HG02798 (cell line): ENCODE data around the gene GP9.

Experiments used
- ATAC-seq: cut with Tn5 transposase; IDR thresholded peaks from one replicate; pipeline ENCODE4 v1.9.1; 2021; ENCODE audit warnings: mild to moderate bottlenecking; ENCODE audit not compliant: unreplicated experiment, poor library complexity

Gene GP9

GRCh38 chr3:129060276-129061022 is at the start of gene GP9:
Gene GP9 (plus strand): TSS chr3:129060779. CDS start chr3:129061740, 961 bp downstream.
- no peak for ATAC-seq

- ATAC-seq: no peak
Measured at GRCh38 chr3:129013491-129013891, 47.1 kb upstream of the GP9 start.

- ATAC-seq: no peak
Measured at GRCh38 chr3:129014148-129014547, 46.4 kb upstream of the GP9 start.

GRCh38 chr3:129014793-129015345 is 45.7 kb upstream of the GP9 start:
- ATAC-seq: no peak

- ATAC-seq: no peak
Measured at GRCh38 chr3:129015388-129016105, 45.0 kb upstream of the GP9 start.

- no peak for ATAC-seq
Measured at GRCh38 chr3:129016356-129016719, 44.2 kb upstream of the GP9 start.

- ATAC-seq: no peak
Measured at GRCh38 chr3:129016720-129017483, 43.7 kb upstream of the GP9 start.

GRCh38 chr3:129017484-129017899 is 43.1 kb upstream of the GP9 start:
- no peak for ATAC-seq

GRCh38 chr3:129018271-129018670 is 42.3 kb upstream of the GP9 start:
- no peak for ATAC-seq

GRCh38 chr3:129018751-129019150 is 41.8 kb upstream of the GP9 start:
- ATAC-seq: no peak

- no peak for ATAC-seq
Measured at GRCh38 chr3:129019266-129019665, 41.3 kb upstream of the GP9 start.

GRCh38 chr3:129020691-129021090 is 39.9 kb upstream of the GP9 start:
- no peak for ATAC-seq

- ATAC-seq: no peak
Measured at GRCh38 chr3:129021140-129021551, 39.4 kb upstream of the GP9 start.

GRCh38 chr3:129022114-129023007 is 38.2 kb upstream of the GP9 start:
- ATAC-seq: no peak

- no peak for ATAC-seq
Measured at GRCh38 chr3:129023008-129023358, 37.6 kb upstream of the GP9 start.

GRCh38 chr3:129023909-129024308 is 36.7 kb upstream of the GP9 start:
- no peak for ATAC-seq

GRCh38 chr3:129025108-129025507 is 35.5 kb upstream of the GP9 start:
- ATAC-seq: no peak

GRCh38 chr3:129025691-129026435 is 34.7 kb upstream of the GP9 start:
- ATAC-seq: no peak
